Measurements from ENCODE around the gene MYO9A.
"Not testable (repeated sequence)": the region's sequence is repeated elsewhere in the genome, so short reads cannot be mapped to it uniquely, and the experiment has no call there.

DNA sequence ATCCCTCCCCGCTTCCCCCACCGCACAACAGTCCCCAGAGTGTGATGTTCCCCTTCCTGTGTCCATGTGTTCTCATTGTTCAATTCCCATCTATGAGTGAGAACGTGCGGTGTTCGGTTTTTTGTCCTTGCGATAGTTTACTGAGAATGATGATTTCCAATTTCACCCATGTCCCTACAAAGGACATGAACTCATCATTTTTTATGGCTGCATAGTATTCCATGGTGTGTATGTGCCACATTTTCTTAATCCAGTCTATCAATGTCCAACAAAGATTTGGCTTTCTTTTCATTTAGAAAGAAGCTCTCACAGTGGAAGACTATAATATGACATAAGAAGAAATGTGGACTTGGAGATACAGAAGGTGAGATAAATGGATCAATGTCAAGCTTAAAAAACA lies 119.2 kb downstream of the MYO9A start:
- TF ChIP-seq CTCF, POLR2A, POLR2AphosphoS5 (IDR thresholded peaks at IDR 0.05): not testable (repeated sequence)

Measured in breast epithelium (tissue), 3 donors.